ENCODE measurements around the gene CLDN17.

CLDN17 gene

GRCh38 chr21:30117631-30118030 lies 49.0 kb downstream of the CLDN17 start:
- DNase-seq (ENCODE audit: low read depth), result no peak

GRCh38 chr21:30116479-30116878 lies 50.1 kb downstream of the CLDN17 start:
- no peak for DNase-seq (ENCODE audit: low read depth)

All from activated gamma-delta T cell treated with anti-CD3 and anti-CD28 coated beads, Interleukin-2, amount 50 U/mL, for 16 hours (primary cell).